ENCODE data around the gene TRIM14.
"Not testable (repeated sequence)": the region's sequence is repeated elsewhere in the genome, so short reads cannot be mapped to it uniquely, and the experiment has no call there.

The TRIM14 gene

DNA sequence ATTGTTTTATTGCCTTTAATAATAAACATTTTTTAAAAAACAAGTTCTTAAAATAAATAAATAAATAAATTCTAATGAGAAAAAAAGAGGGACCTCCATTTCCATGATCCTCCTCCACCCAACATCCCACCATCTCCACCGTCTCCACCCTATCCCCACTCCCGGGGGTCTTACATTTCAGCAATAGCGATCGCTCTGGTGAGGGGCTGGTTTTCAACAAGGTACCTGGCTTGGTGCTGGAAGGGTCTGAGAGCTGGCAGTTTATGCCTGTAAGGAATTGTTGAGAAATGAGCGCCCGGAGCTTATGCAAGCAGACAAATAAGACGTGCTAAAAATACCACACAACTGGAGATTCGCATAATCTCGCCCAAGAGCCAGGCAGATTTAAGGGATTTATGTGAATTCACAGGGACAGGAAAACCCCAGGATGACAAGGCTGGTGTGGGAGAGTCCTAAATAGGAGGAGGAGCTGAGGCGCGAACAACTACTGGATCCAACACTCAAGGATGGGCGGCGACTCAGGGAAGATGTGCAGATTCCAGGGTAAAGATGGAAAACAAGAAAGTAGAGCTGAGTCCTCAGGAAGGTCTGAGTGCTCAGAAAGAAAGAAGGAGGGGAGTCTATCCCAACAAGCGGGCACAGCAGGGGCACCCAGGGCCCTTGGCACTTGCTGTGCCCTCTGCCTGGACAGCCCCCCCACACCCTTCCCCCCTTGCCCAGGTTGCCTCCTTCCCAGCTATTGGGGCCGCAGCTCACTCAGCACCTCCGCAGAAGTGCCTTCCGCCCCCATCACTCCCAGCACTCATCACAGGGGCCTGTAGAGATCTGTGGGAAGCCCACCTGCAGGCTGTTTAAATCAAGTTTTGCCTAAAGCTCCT is 27.0 kb downstream of the TRIM14 start:
- no peaks in the 10 kb centered on the region for H3K9me3 ChIP-seq
- TF ChIP-seq, protein P1, sequence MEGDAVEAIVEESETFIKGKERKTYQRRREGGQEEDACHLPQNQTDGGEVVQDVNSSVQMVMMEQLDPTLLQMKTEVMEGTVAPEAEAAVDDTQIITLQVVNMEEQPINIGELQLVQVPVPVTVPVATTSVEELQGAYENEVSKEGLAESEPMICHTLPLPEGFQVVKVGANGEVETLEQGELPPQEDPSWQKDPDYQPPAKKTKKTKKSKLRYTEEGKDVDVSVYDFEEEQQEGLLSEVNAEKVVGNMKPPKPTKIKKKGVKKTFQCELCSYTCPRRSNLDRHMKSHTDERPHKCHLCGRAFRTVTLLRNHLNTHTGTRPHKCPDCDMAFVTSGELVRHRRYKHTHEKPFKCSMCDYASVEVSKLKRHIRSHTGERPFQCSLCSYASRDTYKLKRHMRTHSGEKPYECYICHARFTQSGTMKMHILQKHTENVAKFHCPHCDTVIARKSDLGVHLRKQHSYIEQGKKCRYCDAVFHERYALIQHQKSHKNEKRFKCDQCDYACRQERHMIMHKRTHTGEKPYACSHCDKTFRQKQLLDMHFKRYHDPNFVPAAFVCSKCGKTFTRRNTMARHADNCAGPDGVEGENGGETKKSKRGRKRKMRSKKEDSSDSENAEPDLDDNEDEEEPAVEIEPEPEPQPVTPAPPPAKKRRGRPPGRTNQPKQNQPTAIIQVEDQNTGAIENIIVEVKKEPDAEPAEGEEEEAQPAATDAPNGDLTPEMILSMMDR (IDR thresholded peaks at IDR 0.05) = no peak
- H3K27me3 ChIP-seq = no peaks in the 10 kb centered on the region
- H3K4me3 ChIP-seq (ENCODE audit: low read depth in 1 of 2, low read length in 1 of 2) = no peak overlapping the region
- no peak overlapping the region for H3K27ac ChIP-seq
- H3K4me1 ChIP-seq (ENCODE audit: control insufficient read depth in 1 of 2, insufficient read depth in 1 of 2, low read depth in 1 of 2, low read length in 1 of 2) = peaks cover 6 to 7% of the 10 kb centered on the region in 2 experiments
- peaks cover 62% of the 10 kb centered on the region for H3K36me3 ChIP-seq

DNA sequence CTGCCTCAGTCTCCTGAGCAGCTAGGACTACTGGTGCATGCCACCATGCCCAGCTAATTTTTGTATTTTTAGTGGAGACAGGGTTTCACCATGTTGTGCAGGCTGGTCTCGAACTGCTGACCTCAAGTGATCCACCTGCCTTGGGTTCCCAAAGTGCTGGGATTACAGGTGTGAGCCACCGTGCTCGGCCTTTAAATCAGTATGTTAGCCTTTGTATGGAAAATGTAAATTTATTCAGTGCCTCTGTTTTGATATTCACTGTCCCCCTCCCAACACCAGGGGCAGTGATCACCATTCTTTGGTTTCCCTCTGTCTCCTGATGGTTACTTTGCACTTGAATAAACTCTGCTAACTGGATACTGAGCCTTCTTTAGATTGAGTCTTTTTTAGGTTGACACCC is 28.3 kb downstream of the TRIM14 start:
- H3K36me3 ChIP-seq = peaks cover 61% of the 10 kb centered on the region
- H3K4me1 ChIP-seq (ENCODE audit: control insufficient read depth in 1 of 2, insufficient read depth in 1 of 2, low read depth in 1 of 2, low read length in 1 of 2); H3K27ac ChIP-seq; H3K27me3 ChIP-seq; H3K4me3 ChIP-seq (ENCODE audit: low read depth in 1 of 2, low read length in 1 of 2); H3K9me3 ChIP-seq: not testable (repeated sequence)

DNA sequence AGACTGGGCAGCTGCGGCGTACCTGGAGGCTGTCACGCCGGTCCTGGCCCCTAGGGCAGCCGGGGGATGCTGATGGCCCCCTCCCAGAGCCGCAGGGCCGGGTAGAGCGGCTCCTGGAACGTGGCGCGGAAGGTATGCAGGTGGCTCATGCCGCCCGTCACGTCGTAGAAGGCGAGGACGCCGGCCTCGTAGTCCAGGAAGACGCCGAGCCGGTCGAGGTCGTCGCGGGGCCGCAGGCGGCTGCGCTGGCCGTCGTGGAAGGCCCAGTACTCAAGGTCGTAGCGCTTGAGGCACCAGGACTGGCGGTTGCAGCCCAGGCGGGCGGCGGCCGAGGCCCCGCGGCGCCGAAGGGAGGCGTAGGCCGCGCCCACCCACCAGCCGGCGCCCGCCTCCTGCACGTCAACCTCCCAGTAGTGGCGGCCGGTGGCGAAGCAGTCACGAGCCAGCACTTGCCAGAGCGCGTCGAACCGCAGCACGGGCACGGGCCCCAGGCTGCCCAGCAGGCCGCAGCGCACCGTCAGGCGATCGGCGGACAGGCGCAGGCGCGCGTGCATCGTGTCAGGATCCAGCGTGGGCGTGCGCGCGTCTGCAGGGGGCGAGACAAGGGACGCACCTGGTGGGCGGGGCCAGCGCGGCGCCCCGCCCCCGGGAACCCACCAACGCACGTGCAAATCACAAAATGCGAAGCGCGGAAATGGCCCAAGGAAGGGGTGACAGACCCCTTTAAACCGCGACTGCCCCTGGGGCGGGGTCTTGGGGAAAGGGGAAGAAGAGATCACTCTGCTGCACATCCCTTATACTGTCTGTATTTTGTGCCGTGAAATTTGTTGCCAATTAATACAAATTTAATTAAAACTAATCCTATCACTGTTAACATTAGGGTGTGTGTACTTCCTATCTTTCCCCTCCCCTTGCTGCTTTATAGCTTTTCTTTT is 31.3 kb downstream of the TRIM14 start:
- Histone ChIP-seq H3K9me3 (no peaks in the 10 kb centered on the region), H3K4me1 (ENCODE audit: control insufficient read depth in 1 of 2, insufficient read depth in 1 of 2, low read depth in 1 of 2, low read length in 1 of 2) (peaks cover 6 to 7% of the 10 kb centered on the region in 2 experiments), H3K4me3 (ENCODE audit: low read depth in 1 of 2, low read length in 1 of 2) (peak overlapping the region; percentile 44 to 48), H3K27ac (no peak overlapping the region), H3K27me3 (no peaks in the 10 kb centered on the region), H3K36me3 (peaks cover 70% of the 10 kb centered on the region)
- TF ChIP-seq, protein P1 (IDR thresholded peaks at IDR 0.05) = no peak

DNA sequence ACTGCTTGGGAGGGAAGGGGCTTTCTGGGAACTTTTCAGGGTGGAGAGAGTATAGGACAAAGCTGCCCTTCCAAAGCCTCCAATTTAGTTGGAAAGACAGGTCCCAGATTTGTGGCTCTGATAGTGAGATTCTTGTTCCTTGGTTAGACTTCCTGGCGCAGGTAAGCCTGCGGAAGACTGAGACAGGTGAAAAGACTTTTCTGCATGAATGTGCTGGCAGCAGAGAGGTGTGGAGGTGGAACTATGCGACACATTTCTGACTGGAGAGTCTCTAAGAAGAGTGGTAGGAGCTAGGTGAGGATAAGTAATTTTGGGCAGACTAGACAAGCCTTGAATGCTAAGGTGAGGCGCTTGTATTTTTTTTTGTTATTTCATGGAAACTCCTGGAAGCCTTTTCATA is 32.6 kb downstream of the TRIM14 start:
- TF ChIP-seq, protein P1 (IDR thresholded peaks at IDR 0.05) = no peak
- Histone ChIP-seq H3K9me3 (no peaks in the 10 kb centered on the region), H3K27ac (no peak overlapping the region), H3K4me3 (ENCODE audit: low read depth in 1 of 2, low read length in 1 of 2) (no peak overlapping the region), H3K27me3 (no peaks in the 10 kb centered on the region), H3K36me3 (peaks cover 82% of the 10 kb centered on the region), H3K4me1 (ENCODE audit: control insufficient read depth in 1 of 2, insufficient read depth in 1 of 2, low read depth in 1 of 2, low read length in 1 of 2) (peaks cover 0 to 7% of the 10 kb centered on the region in 2 experiments)

DNA sequence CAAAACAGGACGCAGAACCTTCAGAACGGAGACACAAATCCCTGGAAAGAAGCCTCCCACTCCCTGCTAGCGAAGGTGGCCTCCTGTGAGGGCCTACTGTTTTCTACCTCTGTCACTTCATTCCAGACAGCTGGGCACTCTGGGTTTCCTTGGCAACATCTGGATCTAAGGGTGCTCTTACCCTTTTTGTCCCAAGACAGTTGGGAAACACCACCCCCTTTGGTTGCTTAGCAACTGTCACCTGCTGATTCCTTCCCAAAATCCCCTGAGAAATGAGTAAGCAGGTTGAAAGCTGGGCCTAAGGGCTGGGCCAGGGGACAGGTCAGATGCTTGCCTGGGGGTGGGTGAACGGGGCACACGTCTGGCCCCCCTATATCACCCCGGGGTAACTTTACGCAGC is 33.1 kb downstream of the TRIM14 start:
- H3K27ac ChIP-seq = no peak overlapping the region
- no peak overlapping the region for H3K4me3 ChIP-seq (ENCODE audit: low read depth in 1 of 2, low read length in 1 of 2)
- peaks cover 83% of the 10 kb centered on the region for H3K36me3 ChIP-seq
- no peaks in the 10 kb centered on the region for H3K27me3 ChIP-seq
- no peaks in the 10 kb centered on the region for H3K9me3 ChIP-seq
- TF ChIP-seq, protein P1 (IDR thresholded peaks at IDR 0.05) = no peak
- H3K4me1 ChIP-seq (ENCODE audit: control insufficient read depth in 1 of 2, insufficient read depth in 1 of 2, low read depth in 1 of 2, low read length in 1 of 2) = peaks cover 0 to 9% of the 10 kb centered on the region in 2 experiments

Measured in neutrophil (primary cell).